Measurements from ENCODE around the gene SFMBT1.

Gene SFMBT1, protein sequence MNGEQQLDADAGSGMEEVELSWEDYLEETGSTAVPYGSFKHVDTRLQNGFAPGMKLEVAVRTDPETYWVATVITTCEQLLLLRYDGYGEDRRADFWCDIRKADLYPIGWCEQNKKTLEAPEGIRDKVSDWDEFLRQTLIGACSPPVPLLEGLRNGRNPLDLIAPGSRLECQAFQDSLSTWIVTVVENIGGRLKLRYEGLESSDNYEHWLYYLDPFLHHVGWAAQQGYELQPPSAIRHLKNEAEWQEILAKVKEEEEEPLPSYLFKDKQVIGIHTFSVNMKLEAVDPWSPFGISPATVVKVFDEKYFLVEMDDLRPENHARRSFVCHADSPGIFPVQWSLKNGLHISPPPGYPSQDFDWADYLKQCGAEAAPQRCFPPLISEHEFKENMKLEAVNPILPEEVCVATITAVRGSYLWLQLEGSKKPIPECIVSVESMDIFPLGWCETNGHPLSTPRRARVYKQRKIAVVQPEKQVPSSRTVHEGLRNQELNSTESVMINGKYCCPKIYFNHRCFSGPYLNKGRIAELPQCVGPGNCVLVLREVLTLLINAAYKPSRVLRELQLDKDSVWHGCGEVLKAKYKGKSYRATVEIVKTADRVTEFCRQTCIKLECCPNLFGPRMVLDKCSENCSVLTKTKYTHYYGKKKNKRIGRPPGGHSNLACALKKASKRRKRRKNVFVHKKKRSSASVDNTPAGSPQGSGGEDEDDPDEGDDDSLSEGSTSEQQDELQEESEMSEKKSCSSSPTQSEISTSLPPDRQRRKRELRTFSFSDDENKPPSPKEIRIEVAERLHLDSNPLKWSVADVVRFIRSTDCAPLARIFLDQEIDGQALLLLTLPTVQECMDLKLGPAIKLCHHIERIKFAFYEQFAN

DNA sequence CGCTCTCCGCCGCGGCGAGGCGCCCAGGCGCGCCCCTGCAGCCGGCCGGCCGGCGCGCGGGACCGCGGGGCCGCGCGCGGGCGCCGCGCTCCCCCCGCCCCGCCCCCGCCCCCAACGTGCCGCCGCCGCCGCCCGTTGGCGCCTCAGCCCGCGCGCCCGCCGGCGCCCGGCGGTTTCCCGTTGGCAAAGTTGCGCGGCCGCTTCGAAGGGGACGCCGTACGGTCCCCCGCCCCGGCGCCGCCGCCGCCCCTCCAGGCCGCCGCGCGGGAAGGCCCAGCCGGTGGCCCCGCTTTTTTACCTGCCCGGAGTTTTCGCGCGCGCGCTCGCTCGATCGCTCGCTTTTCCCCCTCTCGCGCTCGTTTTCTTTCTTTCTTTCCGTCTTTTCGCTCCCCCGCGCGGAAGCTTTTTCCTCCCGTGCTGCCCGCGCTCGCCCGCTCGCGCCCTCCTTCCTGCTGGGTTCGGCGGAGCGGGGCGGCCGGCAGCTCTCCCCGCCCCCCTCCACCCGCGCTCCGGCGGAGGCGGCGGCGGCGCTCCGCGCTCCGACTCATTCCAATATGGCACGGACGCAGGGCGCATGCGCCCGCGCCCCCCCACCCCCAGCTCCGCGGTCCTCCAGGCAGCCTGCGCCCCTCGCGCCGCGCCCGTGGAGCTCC, at the start of gene SFMBT1:
SFMBT1 (minus strand) TSS at position 556 of the 653 bp plus-strand sequence. CDS start 76,945 bp downstream, outside the sequence.
- peak; percentile 56 for DNase-seq (ENCODE audit: low read depth, low spot score)

DNA sequence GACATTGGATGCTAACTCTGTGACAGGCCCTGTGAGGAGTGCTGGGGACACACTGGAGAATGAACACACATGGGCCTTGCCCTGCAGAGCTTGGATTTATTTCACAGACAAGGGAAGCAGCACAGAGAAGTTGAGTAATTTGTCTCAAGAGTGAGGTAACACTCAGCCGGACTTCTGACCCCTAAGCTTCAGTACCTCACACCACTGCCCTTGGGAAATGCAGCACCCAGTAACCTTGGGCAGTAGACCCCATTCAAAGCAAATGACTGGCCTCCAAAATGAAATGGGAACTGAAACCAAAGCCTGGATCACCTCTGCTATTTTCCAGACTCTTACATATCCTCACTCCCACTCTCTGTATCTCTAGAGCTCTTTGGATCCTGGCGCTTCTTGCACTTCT, 47.1 kb upstream of the SFMBT1 start:
- DNase-seq (ENCODE audit: low read depth, low spot score) = no peak

DNA sequence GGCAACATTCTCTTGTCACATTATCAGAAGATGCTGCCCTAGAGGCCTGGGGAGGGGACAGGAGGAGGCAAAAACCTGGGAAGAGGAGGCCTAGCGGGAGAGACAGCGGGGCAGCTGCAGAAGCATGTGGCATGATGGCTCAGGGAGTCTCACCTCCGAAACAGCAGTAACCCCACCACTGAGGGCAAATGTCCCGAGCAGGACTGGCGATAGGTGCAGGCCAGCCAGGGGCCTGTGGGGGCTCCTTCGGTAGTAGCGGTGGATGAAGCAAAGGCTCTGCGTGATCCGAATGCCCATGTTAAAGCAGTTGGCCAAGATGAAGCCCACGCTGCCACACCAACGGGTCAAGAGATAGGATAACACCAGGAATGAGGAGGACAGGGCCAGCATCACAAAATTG, 46.3 kb upstream of the SFMBT1 start:
- DNase-seq (ENCODE audit: low read depth, low spot score) = no peak

DNA sequence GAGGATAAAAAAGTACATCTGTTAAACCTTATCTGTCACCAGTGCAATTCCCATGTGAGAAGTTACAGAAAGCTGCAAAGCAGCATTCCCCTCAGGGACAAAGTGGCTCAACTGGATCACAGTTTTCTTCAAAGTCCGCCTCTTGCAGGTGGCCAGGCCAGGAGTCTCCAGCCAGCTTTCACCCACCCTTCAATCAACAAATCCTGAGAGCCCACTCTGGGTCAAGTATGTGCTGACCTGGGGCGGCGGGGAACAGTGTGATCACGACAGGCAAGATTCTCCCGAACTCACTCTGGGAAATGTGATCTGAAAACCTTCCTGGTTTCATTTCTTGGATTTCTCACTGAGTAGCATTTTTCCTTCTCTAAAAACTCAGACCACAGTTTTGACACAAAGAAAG, 45.1 kb upstream of the SFMBT1 start:
- no peak for DNase-seq (ENCODE audit: low read depth, low spot score)

DNA sequence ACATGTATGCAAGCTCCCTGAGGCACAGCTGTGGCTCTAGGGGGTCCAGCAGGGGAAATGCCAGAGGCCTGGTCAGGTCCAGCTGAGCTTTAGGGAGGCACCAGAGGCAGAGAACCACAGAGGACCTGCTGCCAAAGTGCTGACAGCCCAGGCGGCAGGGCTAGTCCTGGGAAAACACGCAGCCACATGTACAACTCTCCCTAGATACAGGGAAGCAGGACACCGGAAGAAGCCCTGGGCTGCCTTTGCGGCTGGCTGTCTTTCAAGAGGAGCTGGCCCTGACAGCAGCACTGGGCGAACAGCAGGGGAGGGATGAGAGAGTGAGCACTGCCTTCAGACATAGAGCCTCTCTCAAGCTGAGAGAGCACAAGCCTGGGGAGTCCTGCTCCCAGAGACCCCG, 43.6 kb upstream of the SFMBT1 start:
- DNase-seq (ENCODE audit: low read depth, low spot score) = no peak

DNA sequence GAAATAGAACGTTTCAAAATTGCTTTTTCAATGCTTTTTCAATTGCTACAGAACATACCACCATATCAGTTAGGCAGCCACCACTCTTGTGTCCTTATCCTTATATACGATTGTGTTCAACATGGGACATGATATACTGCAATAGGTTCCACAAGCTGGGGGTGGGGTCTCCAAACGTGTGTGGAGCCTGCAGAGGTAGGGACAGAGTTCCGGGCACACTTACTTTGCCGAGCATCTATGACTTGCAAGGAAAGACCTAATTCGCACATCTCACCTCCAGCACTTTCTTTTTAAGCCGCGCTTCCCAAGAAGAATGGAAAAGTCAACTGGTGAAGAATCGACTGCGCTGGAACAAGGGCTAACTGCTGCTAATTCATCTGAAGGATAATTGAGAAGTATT, 39.6 kb upstream of the SFMBT1 start:
- DNase-seq (ENCODE audit: low read depth, low spot score) = no peak

DNA sequence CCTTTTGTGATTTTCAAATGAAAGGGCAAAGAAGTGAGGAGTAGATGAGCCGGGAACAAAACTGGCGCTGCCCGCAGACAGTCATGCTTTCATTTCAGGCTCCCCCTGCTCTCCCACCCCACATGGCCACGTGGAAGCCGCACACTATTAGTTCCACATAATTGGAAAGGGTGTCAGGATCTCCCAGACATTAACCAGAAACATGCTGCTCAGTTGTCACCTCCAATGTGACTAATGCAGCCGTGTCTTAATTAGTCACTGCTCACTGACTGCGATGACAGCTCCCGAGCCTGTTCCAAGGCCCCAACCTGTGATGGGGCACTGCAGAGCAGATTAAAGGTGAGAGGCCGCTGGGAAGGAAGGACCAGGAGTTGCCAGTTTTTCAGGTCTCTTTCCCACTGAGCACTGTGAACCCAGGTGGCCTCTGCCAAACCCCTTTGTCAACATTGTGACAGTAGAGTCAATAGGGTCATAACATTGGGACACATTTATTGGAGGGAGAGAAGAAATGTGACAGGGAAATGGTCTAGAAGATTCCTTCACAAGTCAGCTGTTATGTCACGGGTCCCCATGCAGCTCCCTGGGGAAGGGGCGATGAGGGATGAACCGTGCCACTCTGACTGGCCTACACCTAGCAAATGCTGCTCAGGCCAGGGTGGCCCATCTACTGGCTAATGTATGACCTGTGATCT, 38.6 kb upstream of the SFMBT1 start:
- DNase-seq (ENCODE audit: low read depth, low spot score) = no peak

DNA sequence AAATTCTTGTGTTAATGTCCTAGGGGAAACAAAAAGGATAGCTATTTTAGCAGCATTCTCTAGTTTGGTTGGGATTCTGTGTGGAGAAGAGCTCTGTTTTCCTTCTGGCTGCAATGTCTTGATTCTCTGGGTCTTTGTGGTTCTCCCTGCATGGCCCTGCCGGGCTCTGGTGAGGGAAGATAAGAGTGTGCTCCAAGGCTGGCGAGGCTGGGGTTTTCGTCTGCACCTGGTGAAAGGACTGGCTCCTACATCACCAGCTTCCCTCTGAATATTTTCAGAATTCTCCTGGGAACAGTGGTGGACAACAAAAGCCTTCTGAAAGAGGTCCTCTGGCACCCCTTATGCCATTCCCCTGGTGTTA, 38.1 kb upstream of the SFMBT1 start:
- no peak for DNase-seq (ENCODE audit: low read depth, low spot score)

DNA sequence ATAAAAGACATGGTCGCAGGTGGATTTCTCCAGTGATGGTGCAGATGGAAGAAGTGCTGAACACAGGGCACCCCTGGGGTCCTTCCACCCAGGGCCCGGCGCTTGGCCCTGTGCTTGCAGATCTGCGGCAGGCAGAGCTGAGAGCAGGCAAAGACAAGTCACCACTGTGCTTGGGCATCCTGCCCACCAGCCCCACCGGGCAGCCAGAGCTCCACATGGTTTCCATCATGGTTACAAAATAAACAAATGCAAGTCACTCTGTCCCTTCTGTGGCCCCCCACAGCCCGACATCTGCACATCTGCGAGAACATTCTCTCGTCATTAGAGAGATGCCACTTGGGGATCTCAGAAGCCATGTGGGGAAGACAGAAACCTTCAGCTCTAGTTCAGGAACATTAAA, 37.6 kb upstream of the SFMBT1 start:
- DNase-seq (ENCODE audit: low read depth, low spot score) = no peak

DNA sequence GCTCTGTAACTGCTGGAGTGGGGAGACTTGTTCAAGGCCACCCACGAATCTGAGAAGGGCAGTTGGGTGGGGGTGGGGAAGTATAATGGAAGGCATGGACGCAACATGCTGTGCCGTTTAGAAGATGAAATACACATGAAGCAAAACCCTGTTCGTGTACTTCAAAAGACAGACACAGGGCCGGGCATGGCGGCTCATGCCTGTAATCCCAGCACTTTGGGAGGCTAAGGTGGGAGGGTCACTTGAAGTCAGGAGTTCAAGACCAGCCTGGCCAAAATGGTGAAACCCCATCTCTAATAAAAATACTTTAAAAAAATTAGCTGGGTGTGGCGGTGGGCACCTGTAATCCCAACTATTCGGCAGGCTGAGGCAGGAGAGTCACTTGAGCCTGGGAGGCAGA, 36.9 kb upstream of the SFMBT1 start:
- DNase-seq (ENCODE audit: low read depth, low spot score) = no peak

DNA sequence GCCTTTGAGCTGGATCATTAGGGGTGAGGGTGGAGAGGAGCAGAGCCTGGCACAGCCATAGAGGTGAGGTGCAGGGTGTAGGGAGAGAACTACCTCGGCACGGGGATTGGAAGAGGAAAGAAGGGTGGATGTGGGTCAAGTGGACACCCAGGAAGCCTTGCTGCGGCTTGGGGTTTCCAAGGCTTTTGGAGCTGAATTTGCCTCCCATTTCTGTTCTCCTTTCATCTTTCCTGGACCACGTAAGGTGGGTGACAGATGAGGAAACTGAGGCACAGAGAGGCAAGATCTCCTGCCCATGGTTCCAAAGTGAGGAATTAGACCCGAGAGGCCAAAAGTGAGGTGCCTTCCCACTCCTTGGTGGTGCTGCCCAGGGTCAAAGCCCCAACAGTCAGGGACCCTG, 35.4 kb upstream of the SFMBT1 start:
- no peak for DNase-seq (ENCODE audit: low read depth, low spot score)

DNA sequence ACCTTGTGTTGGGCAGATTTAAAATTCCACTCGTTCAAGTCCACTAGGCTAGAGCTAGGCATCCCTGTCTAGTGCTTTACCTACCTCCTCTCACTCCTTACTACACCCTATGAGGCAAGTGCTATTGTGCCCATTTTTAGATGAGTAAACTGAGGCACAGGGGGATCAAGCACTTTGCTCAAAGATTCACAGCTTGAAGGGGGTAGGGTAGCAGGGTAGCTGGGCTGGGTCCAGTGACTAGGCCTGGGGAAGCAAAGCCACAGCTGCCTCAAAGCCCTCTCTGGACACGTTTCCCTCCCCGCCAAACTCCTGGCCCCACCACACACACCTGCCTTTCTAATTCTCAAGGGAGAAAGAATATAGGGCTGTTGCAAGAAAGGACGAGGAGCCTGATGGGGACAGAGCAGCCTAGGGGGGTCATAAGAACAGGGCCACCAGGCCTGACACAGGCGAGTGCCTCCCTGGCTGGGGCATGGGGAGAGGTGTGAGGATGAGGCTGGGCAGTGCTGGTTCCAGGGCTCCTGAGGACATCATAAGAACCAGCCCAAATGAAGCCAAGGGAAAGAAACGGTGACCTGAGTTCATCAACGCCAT, 34.8 kb upstream of the SFMBT1 start:
- no peak for DNase-seq (ENCODE audit: low read depth, low spot score)

DNA sequence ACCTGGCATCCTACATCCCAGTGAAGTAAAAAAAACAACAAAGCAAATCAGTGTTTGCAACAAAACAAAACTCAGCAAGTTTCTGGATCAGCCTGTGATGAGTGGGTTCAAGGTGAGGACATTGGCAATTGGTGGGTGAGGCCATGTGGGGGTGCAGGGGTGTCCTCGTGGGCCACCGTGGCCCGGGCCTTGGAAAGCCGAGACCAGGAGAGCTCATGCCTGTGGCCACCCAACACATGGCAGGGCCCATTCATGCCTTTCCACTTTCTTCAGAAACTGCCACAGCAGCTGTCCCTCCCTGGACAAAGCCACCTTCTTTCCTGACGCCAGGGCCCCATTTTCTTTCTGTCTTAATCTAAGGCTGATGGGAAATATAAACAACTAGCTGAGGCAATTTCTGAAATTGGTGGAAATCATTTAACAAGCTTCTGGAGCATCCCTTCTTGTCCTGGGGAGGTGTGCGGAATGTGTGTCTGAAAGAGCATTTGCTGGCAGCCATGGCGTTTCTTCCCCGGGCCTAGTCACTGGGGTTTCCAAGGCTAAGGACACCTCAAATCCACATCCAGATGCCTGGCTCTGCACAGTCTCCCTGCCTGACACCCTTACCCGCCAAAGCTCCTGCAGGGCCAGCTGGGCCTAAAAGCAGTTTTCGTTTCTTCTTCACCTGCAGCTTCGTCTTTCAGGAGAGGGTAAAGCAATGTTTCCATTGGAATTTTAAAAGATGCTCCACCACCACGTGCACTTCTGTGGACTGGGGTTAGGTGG, 34.1 kb upstream of the SFMBT1 start:
- no peak for DNase-seq (ENCODE audit: low read depth, low spot score)

DNA sequence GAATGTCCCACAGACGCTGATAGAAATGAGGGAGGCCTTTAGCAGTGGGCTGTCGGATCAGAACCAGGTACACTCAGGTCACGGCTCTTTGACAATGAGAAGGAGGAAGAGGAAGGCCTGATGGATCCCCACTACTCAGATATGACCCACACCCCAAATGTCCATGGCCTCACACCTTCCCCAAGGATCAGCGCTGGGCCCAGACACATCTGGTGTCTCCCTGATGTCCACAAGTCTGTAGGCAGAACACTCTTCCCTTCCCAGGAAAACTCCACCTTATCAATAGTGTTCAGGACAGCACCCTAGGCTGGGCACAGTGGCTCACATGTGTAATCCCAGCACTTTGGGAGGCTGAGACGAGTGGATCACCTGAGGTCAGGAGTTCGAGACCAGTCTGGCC, 33.3 kb upstream of the SFMBT1 start:
- DNase-seq (ENCODE audit: low read depth, low spot score) = no peak

DNA sequence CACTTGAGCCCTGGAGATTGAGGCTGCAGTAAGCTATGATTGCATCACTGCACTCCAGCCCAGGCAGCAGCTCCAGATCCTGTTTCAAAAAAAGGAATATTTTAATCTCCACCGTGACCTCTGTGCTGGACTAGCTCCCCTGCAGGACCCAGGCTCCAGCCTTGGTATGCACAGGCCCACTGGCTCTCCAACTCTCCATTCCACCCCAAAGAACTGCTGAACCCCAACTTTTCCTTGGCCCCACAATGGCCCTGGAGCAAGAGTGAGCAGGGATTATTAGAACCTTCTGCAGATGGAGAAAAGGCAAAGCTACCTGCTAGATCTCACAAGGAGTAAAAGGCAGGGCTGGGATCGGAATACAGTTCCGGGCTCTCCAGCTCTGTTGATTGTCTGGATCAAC, 32.8 kb upstream of the SFMBT1 start:
- no peak for DNase-seq (ENCODE audit: low read depth, low spot score)

DNA sequence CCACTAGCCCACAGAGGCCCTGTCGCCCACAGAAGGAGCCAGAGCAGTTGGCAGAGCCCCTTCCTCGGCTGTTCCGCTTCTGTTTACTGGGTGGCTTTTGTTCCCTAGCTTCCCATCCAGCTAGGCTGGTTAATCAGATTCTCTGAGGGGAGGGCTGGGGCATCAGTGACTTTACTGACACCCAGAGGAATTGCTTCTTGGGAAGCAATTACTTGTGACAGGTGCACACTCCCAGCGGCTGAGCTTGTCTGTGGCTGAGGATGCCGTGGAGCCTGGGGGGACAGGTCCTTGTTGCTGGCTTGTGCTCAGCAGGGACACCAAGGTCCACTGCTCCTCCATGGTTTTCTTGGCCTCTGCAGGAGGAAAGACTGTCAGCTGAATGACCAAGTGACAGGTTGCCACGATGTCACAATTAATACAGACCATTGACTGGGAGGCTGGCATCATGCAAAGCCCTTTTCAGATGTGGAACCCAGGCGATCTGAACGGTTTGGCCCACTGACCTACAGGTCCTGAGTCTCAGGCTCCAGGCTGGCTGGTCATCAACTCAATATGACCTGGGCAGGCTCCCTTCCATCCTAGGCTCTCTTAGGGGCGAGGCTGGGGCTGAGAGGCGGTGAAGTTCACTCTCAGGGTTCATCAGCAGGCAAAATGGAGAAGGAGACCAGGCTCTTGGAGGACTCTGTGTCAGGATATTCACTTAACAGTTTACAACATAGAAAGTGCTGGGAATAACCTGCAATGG, 31.8 kb upstream of the SFMBT1 start:
- no peak for DNase-seq (ENCODE audit: low read depth, low spot score)

DNA sequence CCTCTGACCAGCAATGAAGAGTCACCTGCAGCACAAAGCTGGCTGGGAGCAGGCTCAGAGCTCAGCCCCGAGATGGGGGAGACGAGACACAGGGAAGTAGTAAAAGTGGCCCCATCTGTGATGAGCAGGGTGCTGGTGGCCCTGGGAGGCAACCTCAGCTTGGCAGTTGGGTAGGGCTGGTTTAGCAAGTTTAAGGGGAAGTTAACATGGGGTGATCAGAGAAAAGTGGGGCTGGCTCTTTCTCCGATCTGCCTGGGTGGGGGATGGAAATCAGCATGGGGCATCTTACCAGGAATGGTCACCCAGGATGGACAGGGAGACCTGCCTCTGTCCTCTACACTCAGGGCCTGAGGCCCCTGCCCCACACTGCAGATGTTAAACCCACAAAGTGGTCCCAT, 29.9 kb upstream of the SFMBT1 start:
- DNase-seq (ENCODE audit: low read depth, low spot score) = no peak

DNA sequence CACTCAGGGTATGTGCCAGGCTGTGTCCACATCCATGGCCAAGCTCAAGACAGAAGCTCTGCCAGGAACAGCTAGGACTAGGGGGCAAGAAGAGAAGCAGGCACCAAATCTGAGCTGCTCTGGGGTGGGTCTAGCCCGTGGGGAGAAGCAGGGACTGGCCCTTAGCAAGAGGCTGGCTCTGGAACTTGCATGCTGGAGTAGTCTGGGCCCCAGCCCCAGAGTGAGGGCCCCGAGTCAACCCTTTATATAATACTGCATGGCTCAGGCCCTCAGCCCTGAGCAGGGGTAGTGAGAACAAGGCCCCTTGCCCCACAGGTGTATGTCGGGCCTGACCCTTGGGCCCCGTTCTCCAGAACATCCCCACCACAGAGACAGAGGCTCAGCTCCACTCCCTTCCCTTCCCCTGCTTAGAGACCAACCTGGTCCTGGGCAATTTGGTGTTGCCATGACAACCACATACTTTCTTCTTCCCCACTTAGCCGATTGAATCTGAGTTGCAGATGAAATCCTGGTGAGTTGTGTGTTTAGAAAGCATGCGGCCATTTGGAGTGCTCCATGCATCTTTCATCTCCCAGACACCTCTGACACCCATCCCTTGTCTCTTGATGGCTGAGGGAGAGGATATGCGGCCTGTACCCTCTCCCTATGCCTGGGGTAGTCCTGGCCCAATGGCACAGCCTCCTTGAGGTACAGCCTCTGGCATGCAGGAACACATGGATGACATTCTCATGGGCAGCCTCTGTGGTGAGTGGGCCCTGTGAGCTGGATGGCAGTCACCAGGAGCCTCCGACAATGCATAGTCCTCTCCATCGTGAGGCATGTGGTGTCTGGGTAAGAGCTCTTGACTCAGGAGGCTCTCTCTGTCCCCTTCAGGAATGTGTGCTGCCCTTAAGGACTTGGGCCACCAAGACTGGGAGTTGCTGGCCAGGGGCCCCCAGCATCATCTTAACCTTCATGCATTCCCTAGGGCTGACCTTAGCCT, 29.2 kb upstream of the SFMBT1 start:
- no peak for DNase-seq (ENCODE audit: low read depth, low spot score)

DNA sequence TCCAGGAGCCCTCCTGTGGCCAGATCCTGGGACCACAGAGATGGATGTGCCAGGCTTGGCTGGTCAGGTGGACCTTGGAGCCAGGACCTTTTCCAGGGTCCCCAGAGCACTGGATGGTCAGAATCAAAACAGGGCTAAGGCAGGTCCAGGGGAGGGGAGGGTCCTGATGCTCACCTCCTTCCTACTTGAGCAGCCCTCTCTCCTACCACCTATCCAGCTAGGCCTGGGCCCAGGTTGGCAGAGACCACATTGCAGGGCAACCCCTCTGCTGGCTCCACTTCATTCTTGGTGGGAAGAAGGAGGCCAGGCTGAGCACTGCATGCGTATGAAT, 28.5 kb upstream of the SFMBT1 start:
- DNase-seq (ENCODE audit: low read depth, low spot score) = no peak
